ENCODE data around the gene UBE2N.

DNA sequence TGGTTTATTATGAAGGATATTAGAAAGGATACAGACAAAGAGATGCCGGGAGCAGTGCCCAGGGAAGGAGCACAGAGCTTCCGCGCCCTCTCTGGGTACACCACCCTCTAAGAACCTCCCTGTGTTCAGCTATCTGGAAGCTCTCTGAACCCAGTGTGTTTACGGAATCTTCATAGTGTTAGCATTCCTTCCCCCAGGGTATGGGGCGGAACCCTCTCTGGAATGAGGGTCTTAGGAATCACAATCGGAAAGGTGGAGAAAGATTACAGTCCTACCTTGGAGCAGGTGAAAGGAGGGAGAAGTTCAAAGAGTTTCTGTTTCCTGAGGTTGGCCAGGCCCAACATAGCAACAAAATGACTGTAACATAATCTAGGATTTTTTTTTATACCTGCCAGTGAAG lies 70.8 kb downstream of the UBE2N start:
- TF ChIP-seq, protein P1, sequence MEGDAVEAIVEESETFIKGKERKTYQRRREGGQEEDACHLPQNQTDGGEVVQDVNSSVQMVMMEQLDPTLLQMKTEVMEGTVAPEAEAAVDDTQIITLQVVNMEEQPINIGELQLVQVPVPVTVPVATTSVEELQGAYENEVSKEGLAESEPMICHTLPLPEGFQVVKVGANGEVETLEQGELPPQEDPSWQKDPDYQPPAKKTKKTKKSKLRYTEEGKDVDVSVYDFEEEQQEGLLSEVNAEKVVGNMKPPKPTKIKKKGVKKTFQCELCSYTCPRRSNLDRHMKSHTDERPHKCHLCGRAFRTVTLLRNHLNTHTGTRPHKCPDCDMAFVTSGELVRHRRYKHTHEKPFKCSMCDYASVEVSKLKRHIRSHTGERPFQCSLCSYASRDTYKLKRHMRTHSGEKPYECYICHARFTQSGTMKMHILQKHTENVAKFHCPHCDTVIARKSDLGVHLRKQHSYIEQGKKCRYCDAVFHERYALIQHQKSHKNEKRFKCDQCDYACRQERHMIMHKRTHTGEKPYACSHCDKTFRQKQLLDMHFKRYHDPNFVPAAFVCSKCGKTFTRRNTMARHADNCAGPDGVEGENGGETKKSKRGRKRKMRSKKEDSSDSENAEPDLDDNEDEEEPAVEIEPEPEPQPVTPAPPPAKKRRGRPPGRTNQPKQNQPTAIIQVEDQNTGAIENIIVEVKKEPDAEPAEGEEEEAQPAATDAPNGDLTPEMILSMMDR (IDR thresholded peaks at IDR 0.05; ENCODE audit: insufficient read depth, low read length, poor library complexity, severe bottlenecking), result no peak
- no peak for TF ChIP-seq EZH2phosphoT487 (conservative IDR thresholded peaks at IDR 0.05; ENCODE audit: low read length)
